ENCODE measurements around the gene SERPINA7.

- no peak for TF ChIP-seq CTCF (IDR thresholded peaks at IDR 0.05)
- TF ChIP-seq POLR2A (IDR thresholded peaks at IDR 0.05) = no peak
Observed at GRCh38 chrX:106036716-106037115, 1.8 kb downstream of the SERPINA7 start.
